Epithelial cell of esophagus (primary cell): Measurements from ENCODE around the gene MAPK4.

Source experiments
- DNase-seq: peaks from one replicate; pipeline ENCODE4 v3.0.0; 2010; ENCODE audit warnings: low read depth
- H3K4me3 ChIP-seq: 2 replicates; pipeline ENCODE4 v1.5.1; 2011; ENCODE audit warnings: mild to moderate bottlenecking, low read length, control low read depth
- TF ChIP-seq, protein P1 (sequence below): IDR thresholded peaks from 2 replicates; pipeline ENCODE4 v1.5.1; 2011; ENCODE audit warnings: low read depth, mild to moderate bottlenecking, low read length, control low read depth, inconsistent platforms; ENCODE audit not compliant: insufficient read depth; ENCODE audit errors: missing control alignments

Gene MAPK4

DNA sequence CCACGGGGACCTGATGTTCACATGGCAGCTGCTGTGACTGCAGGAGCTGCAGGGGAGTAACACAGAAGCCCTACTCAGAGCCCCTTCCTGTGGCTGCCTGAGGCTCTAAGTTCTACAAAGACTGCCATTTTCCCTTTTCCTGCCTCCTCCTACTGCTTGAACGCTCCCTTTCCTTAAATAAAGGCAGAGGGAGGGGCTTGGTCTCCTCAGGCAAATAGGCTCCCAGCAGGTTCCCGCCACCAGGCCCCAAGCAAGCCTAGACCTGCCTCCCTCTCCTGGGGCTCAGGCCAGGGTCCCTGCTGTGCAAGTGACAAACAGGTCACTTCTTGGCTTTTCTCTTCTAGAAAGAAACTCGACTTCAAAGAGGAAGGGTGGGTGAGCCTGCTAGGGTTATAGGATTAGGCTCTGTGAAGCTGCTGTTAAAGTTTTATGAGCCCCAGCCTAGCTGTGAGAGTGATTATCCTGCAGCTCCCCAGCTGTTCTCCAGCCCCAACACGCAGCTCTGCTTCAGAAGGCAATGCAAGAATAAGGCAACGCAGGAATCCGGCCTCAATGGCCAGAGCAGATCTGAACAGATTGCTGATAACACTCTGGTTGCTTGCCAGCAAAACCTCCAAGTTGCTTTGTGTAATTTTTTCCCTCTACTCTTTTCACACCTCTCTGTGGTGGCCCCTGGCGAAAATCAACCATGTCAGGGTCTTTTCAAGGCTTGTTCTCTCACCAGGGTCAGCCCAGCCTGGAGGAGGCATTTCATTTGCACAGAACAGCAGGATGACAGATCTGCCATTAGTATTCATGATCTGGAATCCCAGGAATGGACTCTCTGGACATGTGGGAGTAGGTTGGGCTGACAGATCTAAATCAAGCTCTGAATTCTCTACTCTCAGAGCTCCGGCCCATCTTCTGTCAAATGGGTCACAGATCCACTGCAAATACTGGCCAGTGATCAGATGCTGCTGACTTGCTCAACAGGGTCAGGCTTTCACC lies 188.6 kb downstream of the MAPK4 start:
- TF ChIP-seq, protein P1, sequence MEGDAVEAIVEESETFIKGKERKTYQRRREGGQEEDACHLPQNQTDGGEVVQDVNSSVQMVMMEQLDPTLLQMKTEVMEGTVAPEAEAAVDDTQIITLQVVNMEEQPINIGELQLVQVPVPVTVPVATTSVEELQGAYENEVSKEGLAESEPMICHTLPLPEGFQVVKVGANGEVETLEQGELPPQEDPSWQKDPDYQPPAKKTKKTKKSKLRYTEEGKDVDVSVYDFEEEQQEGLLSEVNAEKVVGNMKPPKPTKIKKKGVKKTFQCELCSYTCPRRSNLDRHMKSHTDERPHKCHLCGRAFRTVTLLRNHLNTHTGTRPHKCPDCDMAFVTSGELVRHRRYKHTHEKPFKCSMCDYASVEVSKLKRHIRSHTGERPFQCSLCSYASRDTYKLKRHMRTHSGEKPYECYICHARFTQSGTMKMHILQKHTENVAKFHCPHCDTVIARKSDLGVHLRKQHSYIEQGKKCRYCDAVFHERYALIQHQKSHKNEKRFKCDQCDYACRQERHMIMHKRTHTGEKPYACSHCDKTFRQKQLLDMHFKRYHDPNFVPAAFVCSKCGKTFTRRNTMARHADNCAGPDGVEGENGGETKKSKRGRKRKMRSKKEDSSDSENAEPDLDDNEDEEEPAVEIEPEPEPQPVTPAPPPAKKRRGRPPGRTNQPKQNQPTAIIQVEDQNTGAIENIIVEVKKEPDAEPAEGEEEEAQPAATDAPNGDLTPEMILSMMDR, result no peak
- DNase-seq, result no peak

GRCh38 chr18:50749421-50749820 lies 189.5 kb downstream of the MAPK4 start:
- H3K4me3 ChIP-seq, result no peak overlapping the region
- TF ChIP-seq, protein P1, result no peak
- DNase-seq, result no peak

More for the DNA sequence above, 188.6 kb downstream of the MAPK4 start:
- no peak overlapping the region for H3K4me3 ChIP-seq

GRCh38 chr18:50749945-50750344 lies 190.1 kb downstream of the MAPK4 start:
- DNase-seq, result no peak
- no peak overlapping the region for H3K4me3 ChIP-seq
- TF ChIP-seq, protein P1, result no peak

DNA sequence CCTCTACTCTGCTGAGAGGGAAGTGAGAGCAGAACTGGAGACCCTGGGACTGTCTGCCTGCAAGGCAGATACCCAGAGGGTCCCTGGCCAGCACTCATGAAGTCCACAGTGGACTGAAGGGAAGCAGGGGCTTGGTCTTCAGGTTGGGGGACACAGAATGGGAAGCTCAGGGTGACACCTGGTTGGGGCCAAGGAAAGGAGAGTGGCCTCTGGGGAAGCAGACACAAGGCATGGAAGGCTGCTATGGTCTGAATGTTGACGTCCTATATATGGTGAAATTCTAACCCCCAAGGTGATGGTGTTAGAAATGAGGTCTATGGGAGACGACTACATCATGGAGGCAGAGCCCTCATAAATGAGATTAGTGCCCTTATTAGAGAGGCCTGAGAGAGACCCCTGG lies 190.7 kb downstream of the MAPK4 start:
- no peak overlapping the region for H3K4me3 ChIP-seq
- TF ChIP-seq, protein P1, result no peak
- no peak for DNase-seq

- no peak overlapping the region for H3K4me3 ChIP-seq
- TF ChIP-seq, protein P1, result no peak
- DNase-seq, result no peak
Measured at GRCh38 chr18:50751490-50751889, 191.6 kb downstream of the MAPK4 start.

- no peak overlapping the region for H3K4me3 ChIP-seq
- TF ChIP-seq, protein P1, result no peak
- DNase-seq, result no peak
Measured at GRCh38 chr18:50751947-50752346, 192.1 kb downstream of the MAPK4 start.
